Right lung (tissue), 5 donors: ENCODE measurements around the gene MYCBP2. TPM values are rescaled to one million over a fixed set of nuclear protein-coding genes. Genes with fewer than 3 reads are reported as not detected.
"Not testable (repeated sequence)": the region's sequence is repeated elsewhere in the genome, so short reads cannot be mapped to it uniquely, and the experiment has no call there.

Source experiments
- DNase-seq, 2 donors: peaks; one replicate each; pipeline ENCODE4 v3.0.0-alpha.2; 2013
- polyA plus RNA-seq, 5 donors: library from polyadenylated mRNA; unstranded; fragments of 120-200 nt; gene quantifications; one replicate each; pipeline versions ENCODE4 v1.2.1 to v1.2.3, GENCODE V29; 2013; ENCODE audit warnings: inconsistent platforms in 1 of 5, low replicate concordance in 1 of 5; ENCODE audit not compliant: insufficient read length in 5 of 5, insufficient read depth in 1 of 5

Gene MYCBP2
- polyA plus RNA-seq, 5 donors: 57.6 to 77.4 (median 69.5) TPM

DNA sequence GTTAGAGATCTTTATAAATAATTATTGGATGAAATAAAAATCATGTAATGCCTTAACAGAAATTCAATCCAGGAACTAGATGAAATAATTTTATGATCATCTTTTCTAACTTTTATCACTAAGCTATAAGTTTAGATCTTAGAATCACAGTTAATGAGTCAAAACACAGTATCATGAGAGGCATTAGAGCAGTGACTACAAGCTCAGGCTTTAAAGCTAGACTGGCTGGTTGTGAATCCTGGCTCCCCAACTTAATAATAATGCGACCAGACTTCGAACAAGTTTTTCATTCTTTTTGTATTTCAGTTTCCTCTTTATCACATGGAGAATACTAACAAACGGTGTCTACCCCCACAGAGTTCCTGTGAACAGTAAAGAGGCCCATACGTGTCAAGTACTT is 108.6 kb downstream of the MYCBP2 start:
- DNase-seq: no peak

- DNase-seq: no peak
Measured at GRCh38 chr13:77215543-77215942, 111.4 kb downstream of the MYCBP2 start.

- DNase-seq: no peak
Measured at GRCh38 chr13:77213644-77214043, 113.2 kb downstream of the MYCBP2 start.

DNA sequence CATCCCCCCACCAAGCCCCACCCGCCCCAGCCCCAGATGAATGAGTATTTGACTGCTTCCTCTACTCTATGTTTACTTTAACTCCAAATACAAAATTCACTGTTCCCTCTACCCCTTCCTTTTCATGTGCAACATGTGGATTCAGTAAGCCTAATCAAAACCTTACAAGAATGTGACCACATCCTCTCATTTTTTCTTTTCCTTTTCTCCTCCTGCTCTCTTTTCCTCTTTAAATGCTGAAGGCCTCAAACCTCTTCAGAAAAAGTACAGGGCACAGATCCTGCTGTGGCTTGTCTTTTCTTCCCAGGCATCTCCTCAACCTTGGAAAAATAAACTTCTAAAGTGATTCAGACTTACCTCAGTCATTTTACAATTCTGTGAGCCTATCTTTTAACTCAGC is 119.0 kb downstream of the MYCBP2 start:
- DNase-seq: no peak

GRCh38 chr13:77198995-77199394 is 127.9 kb downstream of the MYCBP2 start:
- DNase-seq: not testable (repeated sequence)

- DNase-seq: no peak
Measured at GRCh38 chr13:77196052-77196618, 130.8 kb downstream of the MYCBP2 start.

GRCh38 chr13:77190349-77190958 is 136.4 kb downstream of the MYCBP2 start:
- DNase-seq: no peak

GRCh38 chr13:77185721-77186120 is 141.2 kb downstream of the MYCBP2 start:
- DNase-seq: no peak

- DNase-seq: no peak
Measured at GRCh38 chr13:77184455-77184854, 142.4 kb downstream of the MYCBP2 start.

DNA sequence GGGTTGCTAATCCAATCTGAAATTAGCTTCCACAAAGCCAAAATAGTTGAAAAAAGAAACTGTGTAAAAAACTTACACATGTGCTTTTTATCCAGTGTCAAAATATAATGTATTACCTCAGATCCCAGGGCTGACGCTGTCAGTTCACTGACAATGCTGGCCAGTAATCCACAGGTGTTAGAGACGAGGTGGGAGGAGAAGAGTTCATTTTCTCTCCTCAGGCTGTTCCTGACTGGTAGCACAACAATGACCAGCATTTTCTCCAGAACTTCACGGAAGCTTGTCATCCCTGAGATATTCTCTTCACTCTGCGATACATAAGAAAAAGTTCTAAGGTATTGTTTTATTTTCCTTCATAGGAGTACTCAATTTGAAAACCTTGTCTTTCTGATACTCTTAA is 146.9 kb downstream of the MYCBP2 start:
- DNase-seq: no peak

- no peak for DNase-seq
Measured at GRCh38 chr13:77177646-77178045, 149.2 kb downstream of the MYCBP2 start.

DNA sequence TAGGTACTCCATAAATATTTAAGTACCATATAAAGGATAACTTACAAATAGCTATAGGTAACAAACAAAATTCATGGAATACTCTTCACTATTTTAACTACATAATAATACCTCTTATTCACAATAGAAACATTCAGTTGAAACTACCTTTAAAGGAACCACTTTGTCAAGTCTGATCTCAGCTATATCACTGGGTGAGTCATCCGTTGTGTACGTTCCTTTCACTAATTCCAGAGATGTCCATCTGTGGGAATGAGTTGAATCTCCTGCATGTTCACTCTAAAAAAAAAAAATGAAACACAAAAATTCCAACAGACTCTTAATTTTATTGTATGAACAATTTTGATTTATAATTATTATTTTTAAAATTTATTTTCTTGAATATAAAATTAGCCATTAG is 150.5 kb downstream of the MYCBP2 start:
- no peak for DNase-seq

DNA sequence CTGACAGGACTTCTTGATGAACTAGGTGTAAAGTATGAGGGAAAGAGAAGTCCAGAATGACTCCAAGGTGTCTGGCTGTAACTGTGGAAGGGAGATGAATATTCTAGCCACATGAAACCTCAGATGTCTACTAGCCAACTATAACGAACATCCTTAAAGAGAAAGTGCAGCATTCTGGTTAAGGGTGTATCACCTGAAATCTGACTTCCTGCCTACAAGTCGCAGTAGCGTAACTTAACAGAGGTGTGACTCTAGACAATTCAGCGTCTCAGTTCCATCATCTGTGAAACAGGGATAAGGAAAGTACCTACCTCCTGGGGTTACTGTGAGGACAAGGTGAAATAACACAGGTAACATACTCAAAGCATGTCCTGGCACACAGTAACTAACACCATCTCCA is 154.2 kb downstream of the MYCBP2 start:
- no peak for DNase-seq

DNA sequence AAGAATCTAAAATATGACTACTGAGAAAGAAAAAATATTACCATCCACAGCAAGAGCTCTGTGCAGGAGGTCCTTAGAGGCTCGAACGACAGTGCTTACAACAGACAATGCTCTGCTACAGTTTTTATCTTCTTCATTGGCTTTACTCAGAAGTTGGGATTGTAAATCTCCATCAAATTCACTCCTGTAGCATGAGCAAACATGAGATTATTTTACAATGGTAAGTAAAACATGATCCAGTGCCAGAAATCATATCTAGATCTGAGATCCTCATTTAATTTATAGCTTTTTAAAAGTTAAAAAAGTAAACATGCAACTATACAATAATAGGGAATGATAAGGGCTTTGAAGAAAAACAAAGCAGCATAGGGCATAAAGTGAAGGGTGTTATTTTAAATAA is 155.4 kb downstream of the MYCBP2 start:
- DNase-seq: no peak

GRCh38 chr13:77168237-77168636 is 158.7 kb downstream of the MYCBP2 start:
- DNase-seq: no peak

DNA sequence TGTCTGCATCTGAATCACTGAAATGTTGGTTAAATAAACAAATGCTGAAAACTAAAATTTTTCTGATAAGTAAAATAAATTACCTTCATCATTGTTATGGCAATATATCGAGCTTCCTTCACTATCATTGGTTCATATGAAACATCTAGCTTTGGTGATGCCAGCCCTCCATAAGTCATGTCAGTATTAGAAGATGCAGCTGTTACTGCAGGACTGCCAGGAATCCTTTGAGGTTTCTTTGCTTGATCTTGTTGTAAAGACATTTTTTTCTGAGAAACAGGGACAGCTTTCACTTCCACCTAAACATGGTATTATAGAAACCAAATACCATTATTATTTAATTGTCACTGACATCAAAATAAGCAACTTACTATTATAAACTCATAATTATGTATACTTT is 176.2 kb downstream of the MYCBP2 start:
- no peak for DNase-seq

DNA sequence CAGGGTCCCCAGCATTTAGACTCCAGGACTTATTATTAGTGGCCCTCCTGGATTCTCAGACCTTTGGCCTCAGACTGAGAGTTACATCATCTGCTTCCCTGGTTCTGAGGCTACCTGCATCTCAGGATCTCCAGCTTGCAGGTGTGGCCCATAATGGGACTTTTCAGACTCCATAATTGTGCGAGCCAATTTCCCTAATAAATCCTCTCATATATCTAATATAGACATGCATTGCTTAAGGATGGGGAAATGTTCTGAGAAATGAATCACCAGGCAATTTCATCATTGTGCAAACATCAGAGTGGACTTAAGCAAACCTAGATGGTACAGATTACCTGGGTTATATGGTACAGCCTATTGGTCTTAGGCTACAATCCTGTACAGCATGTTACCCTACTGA is 183.5 kb downstream of the MYCBP2 start:
- no peak for DNase-seq

- no peak for DNase-seq
Measured at GRCh38 chr13:77139306-77139705, 187.6 kb downstream of the MYCBP2 start.

- no peak for DNase-seq
Measured at GRCh38 chr13:77138813-77139212, 188.1 kb downstream of the MYCBP2 start.

DNA sequence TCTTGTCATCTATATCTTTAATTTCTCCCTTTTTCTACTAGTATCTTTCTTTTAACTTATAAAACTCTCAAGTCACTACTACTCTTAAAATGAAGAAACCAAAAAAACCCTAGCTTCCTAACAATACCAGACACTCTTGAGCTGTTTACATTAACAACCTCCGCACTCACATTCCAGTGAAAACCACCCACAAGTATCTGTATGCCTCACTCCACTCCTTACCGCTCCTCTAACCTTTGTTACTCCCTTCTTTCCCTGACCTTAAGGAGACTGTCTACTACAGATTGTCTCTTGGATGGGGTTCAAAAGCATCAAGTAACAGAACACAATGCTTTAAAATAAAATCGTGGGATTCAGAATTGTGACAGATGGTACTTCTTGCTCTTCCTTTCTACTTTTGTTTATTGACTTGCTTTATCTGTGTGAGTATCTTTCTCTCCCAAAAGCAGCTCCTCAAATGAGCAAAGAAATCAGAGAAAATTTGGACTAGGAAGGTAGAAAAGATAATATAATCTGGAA is 189.9 kb downstream of the MYCBP2 start:
- DNase-seq: no peak

GRCh38 chr13:77124423-77124822 is 202.5 kb downstream of the MYCBP2 start:
- no peak for DNase-seq

GRCh38 chr13:77118134-77118533 is 208.8 kb downstream of the MYCBP2 start:
- no peak for DNase-seq

GRCh38 chr13:77114271-77114670 is 212.6 kb downstream of the MYCBP2 start:
- no peak for DNase-seq

DNA sequence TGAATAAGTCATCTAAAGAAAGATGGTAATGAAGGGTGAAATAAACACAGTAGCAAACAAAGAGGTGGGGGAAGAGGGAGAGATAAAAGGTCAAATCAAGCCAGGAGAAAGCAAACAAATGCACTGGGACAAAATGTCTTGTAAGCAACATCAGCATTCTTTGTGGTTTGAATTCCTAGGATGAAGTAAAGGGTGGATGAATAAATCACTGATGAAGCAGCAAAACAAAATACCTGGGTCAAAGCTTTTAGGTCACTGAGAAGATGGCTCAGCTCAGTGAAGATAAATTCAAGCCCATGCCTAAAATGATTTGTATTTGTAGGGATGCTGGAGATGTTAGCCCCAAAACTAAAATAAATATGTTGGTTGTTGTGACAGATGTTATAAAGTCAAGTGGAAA is 213.4 kb downstream of the MYCBP2 start:
- DNase-seq: no peak
